Activated T-cell treated with anti-CD3 and anti-CD28 coated beads, Interleukin-2, amount 50 U/mL, for 4 hours (primary cell): ENCODE measurements around the gene NAXE. TPM values are rescaled to one million over a fixed set of nuclear protein-coding genes. Genes with fewer than 3 reads are reported as not detected.

Experiments used
- ATAC-seq, 2 donors: fragments of 200-7000 bp; cut with Tn5 transposase; one replicate each; pipeline ENCODE4 v1.10.0; 2021
- DNase-seq: peaks from one replicate; pipeline ENCODE4 v3.0.0-alpha.2; 2020
- H3K27me3 Mint-ChIP-seq: one replicate; pipeline ENCODE4 v1.8.0; 2021; ENCODE audit warnings: low read depth, mixed read lengths
- H3K36me3 Mint-ChIP-seq: one replicate; pipeline ENCODE4 v1.8.0; 2022; ENCODE audit warnings: mixed read lengths; ENCODE audit not compliant: insufficient read depth
- H3K4me1 Mint-ChIP-seq: one replicate; pipeline ENCODE4 v1.8.0; 2021; ENCODE audit warnings: low read depth, mixed read lengths
- H3K4me3 Mint-ChIP-seq: one replicate; pipeline ENCODE4 v1.8.0; 2021; ENCODE audit warnings: mild to moderate bottlenecking, moderate library complexity, mixed read lengths
- H3K9me3 Mint-ChIP-seq: one replicate; pipeline ENCODE4 v1.8.0; 2021; ENCODE audit warnings: mixed read lengths
- total RNA-seq, 3 donors: library from RNA; stranded (reverse); gene quantifications; one replicate each; pipeline ENCODE4 v1.2.1, GENCODE V29; 2021

The NAXE gene
- total RNA-seq, 3 donors from 2014 or later = 80.3 to 102 (median 83.7) TPM

DNA sequence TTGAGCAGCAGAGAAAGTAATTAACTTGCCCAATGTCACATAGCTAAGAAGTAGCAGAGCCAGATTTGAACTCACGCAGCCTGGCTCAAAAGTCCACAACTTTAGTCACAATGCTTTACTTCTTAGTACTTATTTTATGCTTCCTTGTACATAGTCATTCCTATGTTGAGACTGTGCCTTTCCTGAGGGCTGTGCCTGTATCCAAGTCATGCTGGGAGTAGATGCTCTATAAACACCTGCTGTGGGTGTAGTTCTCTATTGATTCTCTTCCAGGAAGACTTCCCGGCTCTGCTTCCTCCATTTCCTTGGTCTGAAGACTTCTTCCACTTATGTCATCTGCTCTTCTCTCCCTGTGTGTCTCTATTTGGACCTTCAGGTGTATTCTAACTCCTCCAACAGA lies 35.9 kb upstream of the NAXE start:
- Mint-ChIP-seq H3K4me3 (no peak overlapping the region), H3K9me3 (no peaks in the 10 kb centered on the region), H3K4me1 (peaks cover 8% of the 10 kb centered on the region), H3K36me3 (no peaks in the 10 kb centered on the region), H3K27me3 (no peaks in the 10 kb centered on the region)
- DNase-seq = no peak
- no peak for ATAC-seq

DNA sequence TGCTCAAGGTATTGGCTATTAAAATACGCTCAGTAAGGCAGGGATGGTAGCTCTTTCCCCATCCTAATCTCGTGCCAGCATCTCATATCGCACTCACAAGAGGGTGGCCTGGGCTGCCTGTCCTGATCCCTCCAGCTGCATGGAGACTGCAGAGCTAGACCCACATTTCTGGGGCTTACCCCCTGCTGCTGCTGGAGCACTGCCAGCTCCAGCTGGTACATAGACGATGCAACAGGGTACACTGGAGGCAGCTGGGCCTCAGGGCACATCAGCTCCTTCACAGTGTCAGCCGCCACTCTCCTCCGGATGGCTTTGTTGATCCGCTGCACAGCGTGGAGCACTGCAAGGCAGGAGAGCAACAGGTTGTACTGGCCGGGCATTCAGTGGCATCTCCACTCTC lies 35.2 kb upstream of the NAXE start:
- Mint-ChIP-seq H3K4me1 (peaks cover 8% of the 10 kb centered on the region), H3K36me3 (no peaks in the 10 kb centered on the region)

DNA sequence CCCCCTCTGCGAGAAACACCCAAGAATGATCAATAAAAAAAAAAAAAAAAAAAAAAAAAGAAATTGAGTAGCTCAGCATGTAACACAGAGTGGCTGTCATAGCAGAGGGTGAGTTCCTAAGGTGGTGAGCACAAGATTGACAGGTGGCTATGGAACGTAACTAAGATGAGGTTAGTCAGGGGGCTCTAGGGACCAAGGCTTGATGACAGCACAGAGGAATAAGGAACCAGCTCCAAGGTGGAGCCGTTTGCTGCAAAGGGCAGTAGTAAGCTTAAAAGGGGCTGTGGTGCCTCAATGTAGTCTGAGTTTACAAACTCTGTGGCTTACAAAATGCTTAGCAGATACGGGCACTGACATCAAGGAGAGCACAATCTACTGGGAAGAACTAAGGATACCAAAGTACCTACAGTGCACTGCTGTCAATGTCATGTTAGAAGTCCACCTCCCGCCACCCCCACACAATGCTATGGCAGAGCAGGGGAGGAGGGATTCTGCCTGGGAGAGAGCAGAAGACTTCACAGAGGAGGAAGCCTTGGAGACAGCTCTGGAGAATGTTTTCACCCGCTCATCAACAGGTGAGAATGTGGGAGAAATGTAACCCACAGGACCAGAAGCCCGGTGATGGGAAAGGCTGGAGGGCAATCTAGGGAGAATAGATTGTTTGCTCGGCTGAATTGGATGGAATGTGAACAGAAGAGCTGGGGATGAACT lies 32.3 kb upstream of the NAXE start:
- no peaks in the 10 kb centered on the region for H3K27me3 Mint-ChIP-seq
- no peak overlapping the region for H3K4me3 Mint-ChIP-seq
- H3K4me1 Mint-ChIP-seq = no peaks in the 10 kb centered on the region
- no peaks in the 10 kb centered on the region for H3K9me3 Mint-ChIP-seq
- ATAC-seq (no peak), DNase-seq (no peak)
- H3K36me3 Mint-ChIP-seq = no peaks in the 10 kb centered on the region

More for the DNA sequence above, 35.2 kb upstream of the NAXE start:
- Mint-ChIP-seq H3K27me3 (no peaks in the 10 kb centered on the region), H3K4me3 (no peak overlapping the region), H3K9me3 (no peaks in the 10 kb centered on the region)
- ATAC-seq = no peak
- DNase-seq = no peak

DNA sequence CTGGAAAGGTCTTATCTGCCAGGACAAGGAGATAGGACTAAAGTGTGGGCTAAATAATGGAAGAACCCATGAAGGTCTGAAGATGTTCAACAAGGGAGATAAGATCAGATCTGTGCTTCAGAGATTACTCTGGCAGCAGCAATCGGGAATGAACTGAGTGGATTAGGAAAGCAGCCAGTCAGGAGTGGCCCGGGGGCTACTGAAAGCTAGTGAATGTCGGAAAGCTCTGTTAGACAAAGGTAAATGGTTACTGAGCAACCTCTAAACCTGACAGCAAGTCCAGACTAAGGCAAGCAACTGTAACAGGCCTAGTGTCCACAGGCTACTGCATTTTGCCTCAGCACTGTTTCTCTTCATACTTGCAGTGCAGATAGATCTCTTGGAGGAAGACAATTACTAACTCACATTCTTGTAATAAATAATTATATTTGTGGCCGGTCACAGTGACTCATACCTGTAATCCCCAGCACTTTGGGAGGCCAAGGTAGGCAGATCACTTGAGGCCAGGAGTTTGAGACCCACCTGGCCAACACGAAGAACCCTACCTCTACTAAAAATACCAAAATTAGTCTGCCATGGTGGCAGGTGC lies 31.7 kb upstream of the NAXE start:
- H3K4me1 Mint-ChIP-seq = no peaks in the 10 kb centered on the region
- H3K36me3 Mint-ChIP-seq = no peaks in the 10 kb centered on the region
- H3K9me3 Mint-ChIP-seq = no peaks in the 10 kb centered on the region
- no peak for ATAC-seq
- DNase-seq = no peak
- no peaks in the 10 kb centered on the region for H3K27me3 Mint-ChIP-seq
- H3K4me3 Mint-ChIP-seq = no peak overlapping the region

- no peak for ATAC-seq
- Mint-ChIP-seq H3K36me3 (no peaks in the 10 kb centered on the region), H3K4me1 (no peaks in the 10 kb centered on the region), H3K4me3 (no peak overlapping the region), H3K9me3 (no peaks in the 10 kb centered on the region), H3K27me3 (no peaks in the 10 kb centered on the region)
- no peak for DNase-seq
Measured at GRCh38 chr1:156560585-156561163, 30.9 kb upstream of the NAXE start.

DNA sequence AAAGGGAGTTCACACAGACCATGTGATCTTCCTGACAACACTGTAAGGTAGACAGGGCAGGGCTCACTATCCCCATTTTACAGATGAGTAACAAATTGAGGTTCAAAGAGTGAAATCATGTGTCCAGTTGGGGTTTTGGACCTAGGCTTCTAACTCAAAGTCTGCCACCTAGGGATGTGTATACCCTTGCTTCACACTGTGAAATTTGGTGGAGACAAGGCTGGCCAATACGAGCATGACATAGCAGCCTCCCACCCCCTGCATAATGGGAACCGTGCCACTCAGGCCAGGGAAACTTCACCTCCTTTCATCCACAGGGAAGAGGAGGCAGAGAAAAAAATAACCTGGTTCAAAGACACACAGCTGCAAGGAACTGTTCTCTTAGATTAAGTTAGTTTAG lies 26.1 kb upstream of the NAXE start:
- DNase-seq (no peak), ATAC-seq (no peak)
- Mint-ChIP-seq H3K27me3 (peaks cover 3% of the 10 kb centered on the region), H3K9me3 (no peaks in the 10 kb centered on the region), H3K4me3 (no peak overlapping the region), H3K36me3 (no peaks in the 10 kb centered on the region), H3K4me1 (no peaks in the 10 kb centered on the region)

DNA sequence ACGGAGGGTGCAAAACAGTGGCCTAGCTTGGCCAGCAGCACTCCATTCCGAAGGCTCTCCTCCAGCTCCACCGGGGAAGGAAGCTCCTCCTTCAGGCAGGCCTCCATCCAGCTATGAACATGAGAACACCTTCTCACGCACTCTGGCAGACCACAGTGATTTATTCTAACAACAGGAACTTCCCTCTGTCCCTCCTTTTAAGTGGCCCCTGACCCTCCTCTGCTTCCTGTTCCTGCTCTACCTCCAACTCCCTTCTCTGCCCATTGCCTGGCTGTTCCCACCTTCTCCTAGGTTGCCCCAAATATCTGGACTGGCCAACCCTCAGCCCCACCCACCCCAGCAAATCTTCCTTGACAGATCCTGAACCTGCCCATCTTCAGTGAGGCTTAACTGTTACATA lies 25.1 kb upstream of the NAXE start:
- no peaks in the 10 kb centered on the region for H3K9me3 Mint-ChIP-seq
- DNase-seq (no peak), ATAC-seq (no peak)
- H3K4me1 Mint-ChIP-seq = peaks cover 3% of the 10 kb centered on the region
- H3K36me3 Mint-ChIP-seq = no peaks in the 10 kb centered on the region
- H3K4me3 Mint-ChIP-seq = no peak overlapping the region
- peaks cover 12% of the 10 kb centered on the region for H3K27me3 Mint-ChIP-seq

- DNase-seq (no peak), ATAC-seq (no peak)
- H3K4me3 Mint-ChIP-seq = no peak overlapping the region
- peaks cover 36% of the 10 kb centered on the region for H3K27me3 Mint-ChIP-seq
- H3K9me3 Mint-ChIP-seq = no peaks in the 10 kb centered on the region
- peaks cover 16% of the 10 kb centered on the region for H3K4me1 Mint-ChIP-seq
- no peaks in the 10 kb centered on the region for H3K36me3 Mint-ChIP-seq
Measured at GRCh38 chr1:156571261-156571852, 20.2 kb upstream of the NAXE start.

GRCh38 chr1:156571919-156572662 lies 19.5 kb upstream of the NAXE start, which contains the start of gene IQGAP3:
Gene IQGAP3 (minus strand): TSS chr1:156572565. CDS start chr1:156572529, 36 bp downstream.
- Mint-ChIP-seq H3K4me1 (peaks cover 16% of the 10 kb centered on the region), H3K27me3 (peaks cover 36% of the 10 kb centered on the region), H3K9me3 (no peaks in the 10 kb centered on the region), H3K4me3 (peak within 1 kb of the TSS; percentile 79), H3K36me3 (no peaks in the 10 kb centered on the region)
- DNase-seq (peak; percentile 51), ATAC-seq (peak; percentile 97 to 99)

GRCh38 chr1:156572663-156573018 lies 18.9 kb upstream of the NAXE start:
- no peak for ATAC-seq

DNA sequence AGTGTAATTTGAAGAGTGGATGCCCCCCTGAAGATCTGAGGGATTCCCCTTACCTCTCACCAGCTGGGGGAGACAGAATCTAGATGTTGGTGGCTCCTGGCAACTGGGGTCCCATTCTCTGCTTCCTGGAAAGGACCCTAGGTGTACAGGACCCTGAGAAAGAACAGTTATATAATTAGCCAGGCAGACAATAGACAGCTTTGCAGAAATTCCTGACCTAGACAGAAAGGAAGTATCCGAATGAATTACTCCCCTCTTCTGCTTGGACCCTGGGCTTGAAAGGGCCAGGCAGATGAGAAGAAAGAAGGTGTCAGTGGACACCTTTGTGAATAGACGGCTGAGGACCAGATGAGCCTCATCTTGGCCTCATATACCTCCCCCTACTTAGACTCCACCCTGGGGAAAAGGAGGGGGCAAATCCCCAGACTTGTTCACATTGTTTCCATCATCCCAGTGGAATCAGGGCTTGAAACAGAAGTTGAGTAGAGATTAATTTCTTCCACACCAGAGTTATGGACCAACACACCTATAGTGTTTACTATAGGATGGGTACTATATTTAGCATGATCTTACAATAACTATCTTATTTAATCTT lies 17.4 kb upstream of the NAXE start:
- H3K9me3 Mint-ChIP-seq = no peaks in the 10 kb centered on the region
- ATAC-seq (no peak), DNase-seq (no peak)
- H3K4me1 Mint-ChIP-seq = peaks cover 16% of the 10 kb centered on the region
- no peak overlapping the region for H3K4me3 Mint-ChIP-seq
- no peaks in the 10 kb centered on the region for H3K36me3 Mint-ChIP-seq
- H3K27me3 Mint-ChIP-seq = peaks cover 36% of the 10 kb centered on the region

More at GRCh38 chr1:156572663-156573018, 18.9 kb upstream of the NAXE start:
- DNase-seq = no peak
- Mint-ChIP-seq H3K36me3 (no peaks in the 10 kb centered on the region), H3K4me3 (peak overlapping the region; percentile 79), H3K27me3 (peaks cover 36% of the 10 kb centered on the region), H3K4me1 (peaks cover 16% of the 10 kb centered on the region), H3K9me3 (no peaks in the 10 kb centered on the region)

DNA sequence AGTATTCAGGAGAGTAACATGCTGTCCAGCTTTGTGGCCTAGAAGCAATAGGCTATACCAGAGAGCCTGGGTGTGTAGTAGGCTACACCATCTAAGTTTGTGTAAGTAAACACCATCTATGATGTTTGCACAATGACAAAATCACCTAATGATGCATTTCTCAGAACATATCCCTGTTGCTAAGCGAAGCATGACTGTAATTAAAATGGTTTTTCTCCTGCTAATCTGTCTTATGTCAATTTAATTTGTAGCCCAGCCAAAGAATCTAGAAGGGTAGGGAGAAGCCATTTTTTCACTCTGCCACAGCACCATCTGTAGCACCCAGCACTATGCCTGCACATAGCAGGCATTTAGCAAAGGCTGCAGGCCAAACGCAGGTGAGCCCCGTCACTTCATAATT lies 14.0 kb upstream of the NAXE start:
- H3K36me3 Mint-ChIP-seq = no peaks in the 10 kb centered on the region
- H3K4me1 Mint-ChIP-seq = peaks cover 13% of the 10 kb centered on the region
- peaks cover 12% of the 10 kb centered on the region for H3K27me3 Mint-ChIP-seq
- H3K4me3 Mint-ChIP-seq = no peak overlapping the region
- H3K9me3 Mint-ChIP-seq = no peaks in the 10 kb centered on the region
- ATAC-seq (no peak), DNase-seq (no peak)

DNA sequence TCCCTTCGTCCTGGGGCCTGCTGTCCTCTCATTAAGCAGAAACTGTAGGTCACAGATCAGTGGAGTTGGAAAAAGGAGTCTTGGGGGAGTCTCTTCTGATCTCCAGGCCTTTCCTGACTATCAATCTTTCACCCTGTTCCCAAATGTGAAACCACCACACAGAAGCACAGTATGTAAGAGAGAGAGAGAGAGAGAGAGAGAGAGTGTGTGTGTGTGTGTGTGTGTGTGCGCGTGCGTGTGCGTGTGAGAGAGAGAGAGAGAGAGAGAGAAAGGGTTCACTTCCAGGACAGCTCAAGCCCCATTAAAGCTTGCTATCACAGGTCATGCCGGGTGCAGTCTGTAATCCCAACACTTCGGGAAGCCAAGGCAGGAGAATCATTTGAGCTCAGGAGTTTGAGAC lies 13.5 kb upstream of the NAXE start:
- Mint-ChIP-seq H3K36me3 (no peaks in the 10 kb centered on the region), H3K9me3 (no peaks in the 10 kb centered on the region), H3K4me3 (no peak overlapping the region), H3K27me3 (peaks cover 7% of the 10 kb centered on the region), H3K4me1 (peaks cover 13% of the 10 kb centered on the region)
- no peak for DNase-seq
- ATAC-seq = no peak

GRCh38 chr1:156579472-156579871 lies 12.1 kb upstream of the NAXE start, which contains the start of gene TTC24:
Gene TTC24 (plus strand): TSS chr1:156579723. CDS start chr1:156581365, 1,642 bp downstream.
- DNase-seq (no peak), ATAC-seq (no peak)
- Mint-ChIP-seq H3K9me3 (no peaks in the 10 kb centered on the region), H3K4me3 (no peak within 1 kb of the TSS), H3K36me3 (no peaks in the 10 kb centered on the region), H3K4me1 (peaks cover 18% of the 10 kb centered on the region), H3K27me3 (peaks cover 3% of the 10 kb centered on the region)
